ENCODE results near the gene PDZRN3. TPM values are rescaled to one million over a fixed set of nuclear protein-coding genes. Genes with fewer than 3 reads are reported as not detected.

Gene PDZRN3
- total and polyA plus RNA-seq, 2 experiments from 2014 or later, result 42.9 to 60.5 TPM

GRCh38 chr3:73380735-73381532, 243.8 kb downstream of the PDZRN3 start:
- no peaks in the 10 kb centered on the region for H3K4me1 ChIP-seq (ENCODE audit: insufficient read depth)
- no peak for DNase-seq (ENCODE audit: low spot score)

DNA sequence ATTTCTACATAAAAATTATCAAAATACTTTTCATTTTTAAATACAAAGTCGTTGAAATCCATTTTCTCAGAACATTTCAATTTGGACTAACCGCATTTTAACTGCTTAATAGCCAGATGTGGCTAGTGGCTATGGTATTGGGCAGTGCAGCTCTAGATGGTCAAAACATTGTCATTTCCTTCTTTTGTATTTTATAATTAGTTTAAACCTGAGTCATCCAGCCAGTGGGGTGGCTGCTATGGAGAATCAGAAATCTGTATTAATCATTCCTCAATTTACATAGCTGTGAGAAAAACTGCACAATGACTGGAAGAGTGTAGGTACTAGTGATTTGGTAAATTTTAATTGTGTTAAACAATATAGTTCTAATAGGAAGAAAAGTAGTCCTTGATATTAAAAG, 245.3 kb downstream of the PDZRN3 start:
- no peak for DNase-seq (ENCODE audit: low spot score)
- no peaks in the 10 kb centered on the region for H4K20me1 ChIP-seq (ENCODE audit: insufficient read depth, poor library complexity, severe bottlenecking)
- no peaks in the 10 kb centered on the region for H3K9me3 ChIP-seq (ENCODE audit: low read depth)
- TF ChIP-seq CTCF (IDR thresholded peaks at IDR 0.05; ENCODE audit: poor library complexity) (no peak), EZH2 (IDR thresholded peaks at IDR 0.05; ENCODE audit: borderline replicate concordance) (no peak), EZH2phosphoT487 (IDR thresholded peaks at IDR 0.05; ENCODE audit: low read depth, severe bottlenecking, unreplicated experiment) (no peak)
- H3K79me2 ChIP-seq, result no peaks in the 10 kb centered on the region
- WGBS (ENCODE audit: low lambda C conversion rate, missing lambda C conversion rate), result 85% methylated on average over 2 of the region's 2 CpGs
- peaks cover 4% of the 10 kb centered on the region for H3K36me3 ChIP-seq (replicated peaks; ENCODE audit: insufficient read depth, low read depth)
- no peaks in the 10 kb centered on the region for H3K27me3 ChIP-seq
- no peak overlapping the region for H3K27ac ChIP-seq
- H3K4me3 ChIP-seq, result no peak overlapping the region
- H3K4me2 ChIP-seq, result no peak overlapping the region
- H3K9me2 ChIP-seq (replicated peaks; ENCODE audit: insufficient read depth), result no peaks in the 10 kb centered on the region
- no peaks in the 10 kb centered on the region for H3K4me1 ChIP-seq (ENCODE audit: insufficient read depth)
- no peak overlapping the region for H2AFZ ChIP-seq

More at GRCh38 chr3:73380735-73381532, 243.8 kb downstream of the PDZRN3 start:
- Histone ChIP-seq H3K79me2 (no peaks in the 10 kb centered on the region), H4K20me1 (ENCODE audit: insufficient read depth, poor library complexity, severe bottlenecking) (no peaks in the 10 kb centered on the region), H3K27me3 (no peaks in the 10 kb centered on the region), H3K4me3 (no peak overlapping the region), H3K36me3 (replicated peaks; ENCODE audit: insufficient read depth, low read depth) (peaks cover 8% of the 10 kb centered on the region), H3K9me3 (ENCODE audit: low read depth) (no peaks in the 10 kb centered on the region), H3K9me2 (replicated peaks; ENCODE audit: insufficient read depth) (no peaks in the 10 kb centered on the region), H2AFZ (no peak overlapping the region), H3K4me2 (no peak overlapping the region), H3K27ac (no peak overlapping the region)
- WGBS (ENCODE audit: low lambda C conversion rate, missing lambda C conversion rate), result 85% methylated on average over 15 of the region's 15 CpGs
- no peak for TF ChIP-seq EZH2phosphoT487 (IDR thresholded peaks at IDR 0.05; ENCODE audit: low read depth, severe bottlenecking, unreplicated experiment)
- no peak for TF ChIP-seq EZH2 (IDR thresholded peaks at IDR 0.05; ENCODE audit: borderline replicate concordance)
- no peak for TF ChIP-seq CTCF (IDR thresholded peaks at IDR 0.05; ENCODE audit: poor library complexity)

DNA sequence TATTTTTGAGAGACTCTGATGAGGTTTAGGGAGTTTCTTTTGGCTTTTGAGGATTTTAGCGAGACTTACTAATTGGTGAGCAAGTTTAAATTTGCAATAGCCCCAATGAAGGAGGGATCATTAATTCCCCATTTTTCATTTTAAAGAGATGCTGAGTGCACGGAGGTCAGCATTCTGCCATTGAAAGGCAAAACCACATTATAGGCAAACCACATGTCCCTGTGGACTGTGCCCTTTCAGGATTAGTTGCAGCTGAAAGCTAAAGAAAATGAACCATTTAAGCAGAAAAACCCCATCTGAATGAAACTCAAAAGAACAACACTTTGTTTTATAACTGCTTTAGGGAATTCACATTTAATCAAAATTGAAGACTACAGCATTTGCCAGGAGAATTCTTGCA, 246.5 kb downstream of the PDZRN3 start:
- Histone ChIP-seq H3K4me2 (no peak overlapping the region), H3K4me3 (no peak overlapping the region), H3K9me3 (ENCODE audit: low read depth) (no peaks in the 10 kb centered on the region), H2AFZ (no peak overlapping the region), H3K27ac (no peak overlapping the region), H3K9me2 (replicated peaks; ENCODE audit: insufficient read depth) (no peaks in the 10 kb centered on the region), H3K4me1 (ENCODE audit: insufficient read depth) (no peaks in the 10 kb centered on the region), H4K20me1 (ENCODE audit: insufficient read depth, poor library complexity, severe bottlenecking) (no peaks in the 10 kb centered on the region), H3K79me2 (no peaks in the 10 kb centered on the region), H3K36me3 (replicated peaks; ENCODE audit: insufficient read depth, low read depth) (peaks cover 4% of the 10 kb centered on the region), H3K27me3 (no peaks in the 10 kb centered on the region)
- DNase-seq (ENCODE audit: low spot score), result no peak
- 71% methylated on average over 2 of the region's 2 CpGs for WGBS (ENCODE audit: low lambda C conversion rate, missing lambda C conversion rate)
- TF ChIP-seq EZH2 (IDR thresholded peaks at IDR 0.05; ENCODE audit: borderline replicate concordance), result no peak
- no peak for TF ChIP-seq EZH2phosphoT487 (IDR thresholded peaks at IDR 0.05; ENCODE audit: low read depth, severe bottlenecking, unreplicated experiment)
- no peak for TF ChIP-seq CTCF (IDR thresholded peaks at IDR 0.05; ENCODE audit: poor library complexity)
